GM21717 (cell line): ENCODE results near the gene CHRDL2.
"Not testable (repeated sequence)": the region's sequence is repeated elsewhere in the genome, so short reads cannot be mapped to it uniquely, and the experiment has no call there.

Source experiments
- ATAC-seq: cut with Tn5 transposase; IDR thresholded peaks from one replicate; pipeline ENCODE4 v1.9.1; 2021; ENCODE audit warnings: mild to moderate bottlenecking, moderate library complexity; ENCODE audit not compliant: unreplicated experiment

The CHRDL2 gene

DNA sequence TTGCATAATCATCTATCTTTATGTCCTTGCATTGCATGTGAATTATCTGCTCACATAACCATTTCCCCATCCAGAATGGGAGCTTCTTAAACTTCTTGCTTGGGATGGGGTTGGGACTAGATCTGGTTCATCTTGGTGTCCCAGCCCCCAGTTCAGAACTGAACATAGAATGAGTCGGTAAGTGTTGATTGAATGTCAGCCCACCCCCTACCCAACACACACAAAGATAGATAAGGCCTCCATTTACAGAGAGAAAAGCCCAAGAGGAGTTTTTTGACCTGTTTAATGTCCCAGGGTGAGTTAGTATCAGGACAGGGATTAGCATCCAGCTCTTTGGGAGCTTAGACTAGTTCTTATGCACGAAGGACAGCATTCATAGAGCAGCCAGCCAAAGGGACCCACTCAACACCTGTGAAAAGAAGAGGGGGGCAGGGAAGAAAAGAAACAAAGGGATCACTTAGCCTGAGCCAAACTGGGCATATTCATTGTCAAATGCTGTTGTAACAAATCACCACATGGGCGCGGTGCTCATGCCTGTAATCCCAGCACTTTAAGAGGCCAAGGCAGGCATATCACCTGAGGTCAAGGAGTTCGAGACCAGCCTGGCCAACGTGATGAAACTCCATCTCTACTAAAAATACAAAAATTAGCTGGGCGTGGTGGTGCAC, 57.4 kb downstream of the CHRDL2 start:
- ATAC-seq = no peak

DNA sequence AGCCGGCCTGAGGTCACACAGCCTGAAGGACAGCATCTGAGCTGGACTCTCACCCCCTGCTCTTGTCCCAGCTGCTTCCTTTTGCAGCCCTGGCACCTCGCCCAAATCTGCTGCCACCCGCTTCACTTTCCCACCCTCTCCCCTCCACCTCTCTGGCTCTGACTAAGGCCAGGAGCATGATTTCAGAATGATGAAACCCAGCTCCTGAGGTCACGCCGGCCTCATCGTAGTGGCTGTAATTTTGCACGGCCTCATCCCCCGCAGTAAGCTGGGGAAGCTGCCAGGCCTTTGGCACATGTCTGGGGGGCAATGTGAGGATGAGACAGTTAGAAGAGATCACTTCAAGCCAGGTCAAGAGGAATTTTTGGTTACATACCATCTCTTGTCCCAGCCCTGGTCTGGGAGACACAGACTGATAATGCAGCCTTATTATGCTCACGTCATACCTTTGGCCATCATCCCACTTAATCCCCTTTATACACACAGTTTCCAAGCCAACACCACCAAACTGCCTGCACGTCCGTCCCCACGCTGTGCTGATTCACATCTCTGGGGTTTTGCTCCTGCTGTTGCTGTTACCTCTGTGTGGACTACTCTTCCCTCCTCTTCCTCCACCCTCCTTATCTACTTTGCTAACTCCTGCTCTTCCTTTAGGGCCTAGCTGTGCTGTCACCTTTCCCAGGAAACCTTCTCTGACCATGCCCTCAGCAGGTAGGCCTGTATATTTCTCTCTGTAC, 58.1 kb downstream of the CHRDL2 start:
- no peak for ATAC-seq

DNA sequence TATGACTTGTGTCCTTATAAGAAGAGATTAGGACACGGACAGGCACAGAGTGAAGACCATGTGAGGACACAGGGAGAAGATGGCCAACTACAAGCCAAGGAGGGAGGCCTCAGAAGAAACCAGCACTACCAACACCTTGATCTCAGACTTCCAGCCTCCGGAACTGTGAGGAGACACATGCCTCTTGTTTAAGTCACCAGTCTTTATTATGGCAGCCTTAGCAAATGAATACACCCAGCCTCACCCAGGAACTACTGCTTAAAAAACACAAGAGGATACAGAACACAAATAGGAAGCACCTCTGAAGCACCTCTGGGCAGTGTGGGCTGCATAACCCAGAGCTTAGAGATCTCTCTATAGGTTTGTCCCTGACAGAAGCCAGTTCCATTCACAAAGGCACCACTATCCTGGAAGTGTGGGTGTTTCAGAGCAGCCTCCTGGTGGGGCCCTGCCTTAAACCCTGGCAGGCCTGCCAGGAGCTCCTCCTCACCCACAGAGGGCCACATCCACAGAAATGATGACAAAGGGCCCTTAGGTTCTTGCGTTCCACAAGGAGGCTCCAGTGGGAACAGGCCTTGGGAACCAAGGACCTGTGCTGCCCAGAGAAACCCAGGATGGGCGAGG, 58.8 kb downstream of the CHRDL2 start:
- ATAC-seq = no peak

DNA sequence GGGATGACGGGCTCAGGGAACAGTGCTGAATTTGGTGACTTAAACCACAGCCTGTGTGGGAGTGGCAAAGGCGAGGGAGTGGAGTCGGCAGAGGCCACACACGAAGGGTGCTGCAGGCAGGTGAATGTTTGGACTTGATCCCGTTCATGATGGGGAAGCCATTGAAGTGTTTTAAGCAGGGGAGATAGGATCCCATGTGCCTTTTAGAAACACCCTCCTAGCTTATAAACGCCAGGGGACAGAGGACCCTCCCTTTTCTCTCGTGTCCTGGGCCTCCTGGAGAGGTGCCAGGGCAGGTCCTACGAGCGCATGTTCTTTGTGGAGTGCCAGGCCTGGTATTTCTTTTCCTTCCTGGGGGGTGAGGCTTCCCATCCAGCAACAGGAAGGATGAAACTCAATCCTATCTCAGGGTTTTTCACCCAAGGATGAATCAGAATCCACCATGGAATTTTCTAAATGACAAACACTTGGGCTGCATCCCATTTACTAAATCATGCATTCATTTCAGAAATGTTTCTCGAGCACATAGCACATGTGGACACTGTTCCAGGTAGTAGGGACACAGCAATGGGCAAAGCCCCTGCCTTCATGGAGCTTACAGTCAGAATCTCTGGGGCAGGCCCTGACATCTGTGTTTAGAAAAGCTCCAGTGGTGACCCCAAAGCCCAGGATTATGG, 59.6 kb downstream of the CHRDL2 start:
- ATAC-seq = no peak

DNA sequence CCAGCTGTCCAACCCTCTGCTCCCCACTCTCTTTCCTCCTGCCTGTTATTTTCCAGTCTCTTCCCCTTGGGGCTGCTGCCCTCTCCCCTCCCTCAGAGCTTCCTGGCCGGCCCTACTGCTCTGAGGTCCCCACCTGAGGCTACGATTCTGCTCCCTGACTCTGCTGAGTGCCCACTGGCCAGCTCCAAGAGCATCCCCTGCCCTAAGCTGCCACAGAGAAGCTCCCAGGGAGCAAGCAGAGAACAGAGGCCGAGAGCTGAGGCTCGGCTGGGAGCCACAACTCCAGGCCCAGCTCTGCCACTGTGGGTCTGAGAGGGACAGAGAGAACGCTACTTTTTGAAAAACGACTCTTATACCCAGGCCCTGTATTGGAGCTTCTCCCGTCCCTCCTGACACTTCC, 61.1 kb downstream of the CHRDL2 start:
- no peak for ATAC-seq

DNA sequence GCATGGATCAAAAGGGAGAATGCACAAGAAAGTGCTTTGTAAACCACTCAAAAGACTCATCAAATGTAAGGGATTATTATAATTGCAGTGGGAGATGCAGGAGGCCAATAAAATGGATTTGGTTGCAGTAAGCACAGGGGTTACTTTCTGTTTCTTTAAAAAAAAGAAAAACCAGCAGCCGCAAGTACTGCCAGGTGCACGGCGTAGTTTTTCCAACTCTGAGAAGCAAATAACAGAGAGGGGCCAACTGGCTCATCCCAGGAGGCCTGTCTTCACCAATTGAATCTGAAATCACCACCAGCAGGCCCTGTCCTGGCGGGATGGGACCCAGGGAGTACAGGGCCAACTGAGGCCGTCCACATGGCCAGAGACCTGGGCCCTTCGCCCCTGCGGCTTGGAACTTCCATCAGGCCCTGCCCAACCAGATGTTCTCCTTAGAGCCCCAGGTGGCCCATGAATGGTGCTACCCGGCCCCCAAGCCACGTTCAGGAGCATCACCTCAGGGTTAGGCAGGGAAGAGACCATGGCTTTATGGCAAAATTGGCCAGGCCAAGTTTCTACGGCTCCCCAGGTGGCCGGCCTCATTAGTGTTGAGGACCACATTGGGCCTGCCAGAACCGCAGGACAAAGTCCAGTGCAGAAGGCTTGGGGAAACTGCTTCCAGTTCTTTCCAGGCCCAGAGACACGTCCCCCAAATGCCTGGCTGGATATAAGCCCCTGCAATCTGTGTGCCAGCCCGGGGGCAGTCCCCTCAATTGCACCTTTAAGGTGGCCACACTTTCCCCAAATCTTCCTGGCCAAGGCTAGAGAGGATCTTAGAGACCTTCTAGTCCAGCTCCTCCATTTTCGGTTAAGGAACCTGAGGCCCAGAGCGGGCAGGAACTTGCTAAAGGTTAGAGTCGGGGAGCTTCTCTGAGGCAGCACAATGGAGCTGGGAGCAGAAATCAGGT, 61.7 kb downstream of the CHRDL2 start:
- no peak for ATAC-seq

DNA sequence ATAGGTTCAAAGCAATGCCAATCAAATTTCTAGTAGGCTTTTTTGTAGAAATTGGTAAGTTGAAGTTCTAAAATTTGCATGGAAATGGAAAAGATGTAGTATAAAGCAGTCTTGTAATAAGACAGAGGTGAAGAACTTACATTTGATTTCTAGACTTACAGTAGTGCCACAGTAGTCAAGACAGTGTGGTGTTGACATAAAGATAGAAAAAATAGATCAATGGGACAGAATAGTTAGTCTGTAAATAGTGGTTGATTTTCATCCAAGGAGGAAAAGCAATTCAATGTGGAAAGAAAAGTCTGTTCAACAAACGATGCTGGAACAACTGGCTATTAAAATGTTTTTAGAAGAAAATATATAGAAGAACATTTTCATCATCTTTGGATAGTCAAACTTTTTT, 67.9 kb downstream of the CHRDL2 start:
- ATAC-seq = no peak

DNA sequence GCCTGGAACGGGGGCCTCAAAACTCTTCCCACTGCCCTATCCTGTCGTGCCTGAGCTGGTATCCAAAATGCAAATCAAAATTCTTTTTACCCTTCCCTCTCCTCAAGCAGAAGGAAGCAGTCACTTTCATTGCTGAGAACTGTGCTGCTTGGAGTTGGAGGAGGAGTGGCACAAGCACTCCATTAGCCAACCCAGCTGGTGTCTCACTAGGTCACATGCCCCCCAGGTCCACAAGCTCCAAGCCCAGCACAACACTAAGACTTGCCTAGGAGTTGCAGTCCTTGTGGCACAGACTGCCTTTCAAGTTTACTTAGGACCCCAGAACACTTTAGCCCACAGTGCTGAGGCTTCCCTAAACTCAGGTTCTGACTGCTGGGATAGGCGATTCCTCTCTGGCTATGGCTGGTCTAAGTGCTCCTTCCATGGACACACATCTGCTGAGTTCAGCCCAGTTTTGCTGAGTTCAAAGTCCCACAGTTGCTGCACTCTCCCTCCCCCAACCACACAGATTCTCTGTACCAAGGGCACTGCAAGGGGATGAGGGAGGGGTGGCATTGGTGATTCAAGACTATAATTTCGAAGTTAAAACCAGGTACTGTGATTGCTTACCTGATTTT, 68.6 kb downstream of the CHRDL2 start:
- no peak for ATAC-seq

DNA sequence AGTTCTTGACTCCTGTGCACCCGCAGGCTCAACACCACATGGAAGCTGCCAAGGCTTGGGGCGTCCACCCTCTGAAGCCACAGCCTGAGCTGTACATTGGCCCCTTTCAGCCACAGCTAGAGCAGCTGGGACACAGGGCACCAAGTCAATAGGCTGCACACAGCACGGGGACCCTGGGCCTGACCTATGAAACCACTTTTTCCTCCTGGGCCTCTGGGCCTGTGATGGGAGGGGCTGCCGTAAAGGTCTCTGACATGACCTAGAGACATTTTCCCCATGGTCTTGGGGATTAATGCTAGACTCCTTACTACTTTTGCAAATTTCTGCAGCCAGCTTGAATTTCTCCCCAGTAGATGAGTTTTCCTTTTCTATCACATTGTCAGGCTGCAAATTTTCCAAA, 72.1 kb downstream of the CHRDL2 start:
- ATAC-seq = not testable (repeated sequence)

DNA sequence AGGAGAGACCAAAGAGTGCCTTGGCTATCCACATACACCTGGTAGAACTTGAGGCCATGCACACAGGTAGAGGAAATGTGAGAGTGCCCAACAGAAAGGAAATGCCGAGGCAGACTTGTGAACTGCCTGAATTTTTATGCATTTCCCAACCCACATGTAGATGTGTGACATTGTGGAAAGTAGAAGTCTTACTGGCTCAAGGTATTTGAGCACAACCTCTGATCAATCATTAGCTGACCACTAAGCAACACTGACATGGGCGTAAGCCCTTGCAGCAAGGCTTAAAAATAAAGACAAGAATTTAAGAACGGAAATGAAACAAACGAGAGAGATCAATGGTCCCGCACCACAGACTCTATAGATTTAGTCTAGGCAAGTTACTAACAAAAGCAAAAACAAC, 76.2 kb downstream of the CHRDL2 start:
- ATAC-seq = no peak

DNA sequence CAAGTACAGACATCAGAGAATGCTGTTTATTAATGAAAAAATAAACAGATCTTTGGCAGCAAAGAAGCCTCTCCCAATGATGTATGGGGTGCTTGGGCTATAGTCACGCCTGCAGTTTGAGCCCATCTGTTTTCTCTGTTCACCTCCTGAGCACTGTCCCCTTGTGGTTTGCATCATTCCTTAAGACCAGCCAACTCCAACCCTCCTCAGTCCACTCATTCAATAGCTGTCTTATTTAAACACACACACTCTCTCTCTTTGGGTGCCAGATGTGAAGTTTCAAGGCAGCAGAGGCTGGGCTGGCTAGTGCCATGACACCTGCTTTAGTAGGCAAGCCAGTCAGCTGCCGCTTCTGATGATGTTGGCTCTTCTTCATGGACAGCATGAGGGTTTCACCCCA, 80.7 kb downstream of the CHRDL2 start:
- no peak for ATAC-seq

DNA sequence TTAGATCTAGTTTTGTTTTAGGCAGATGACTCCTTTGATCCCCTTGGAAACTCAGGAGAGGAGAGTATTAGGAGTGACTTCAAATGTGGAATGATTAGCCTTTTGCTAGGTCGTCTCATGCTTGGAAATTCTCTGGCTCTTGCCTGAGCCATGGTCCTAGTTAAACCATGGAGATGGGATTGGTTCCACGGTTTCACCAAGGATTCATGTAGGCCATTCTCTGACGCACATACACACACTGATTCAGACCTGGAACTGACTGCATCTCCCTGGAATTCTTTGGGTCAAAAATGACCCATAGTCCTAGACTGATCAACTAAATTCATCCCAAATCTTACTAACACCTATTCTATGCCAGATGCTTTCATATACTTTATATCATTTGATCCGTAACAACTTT, 82.3 kb downstream of the CHRDL2 start:
- ATAC-seq = no peak

DNA sequence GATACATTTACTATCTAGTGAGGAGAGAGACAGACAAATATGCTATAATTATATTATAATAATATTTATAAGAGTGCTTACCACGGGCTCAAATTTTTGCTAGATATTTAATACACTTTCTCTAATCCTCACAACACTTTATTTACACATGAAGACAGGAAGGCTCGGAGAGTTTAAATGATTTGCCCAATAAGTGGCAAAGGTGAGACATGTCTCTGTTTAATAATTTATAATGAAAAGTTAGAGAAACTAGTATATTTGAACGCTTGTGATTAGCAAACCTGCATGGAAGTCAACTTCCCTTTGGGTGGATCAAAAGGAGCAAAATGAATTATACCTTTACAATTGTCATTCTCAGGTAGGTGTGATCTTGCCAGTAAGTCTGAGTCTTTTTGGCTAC, 83.4 kb downstream of the CHRDL2 start:
- ATAC-seq = no peak

DNA sequence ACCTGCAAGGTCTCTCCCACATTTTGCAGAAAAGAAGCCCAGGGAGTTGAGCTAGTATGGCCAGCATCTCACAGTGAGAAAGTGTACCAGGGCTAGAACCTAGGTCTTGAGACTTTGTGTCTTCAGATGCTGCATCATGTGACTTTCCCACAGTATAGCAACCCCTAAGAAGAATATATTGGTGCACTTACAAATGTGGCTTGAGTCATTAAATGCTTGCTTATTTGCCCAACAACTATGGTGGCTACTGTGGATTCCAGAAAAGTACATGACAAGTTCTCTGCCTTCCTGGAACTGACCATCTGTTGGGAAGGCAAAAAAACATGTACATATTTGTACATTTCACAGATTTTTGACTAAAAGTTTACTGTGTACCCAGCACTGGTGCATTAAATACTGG, 83.8 kb downstream of the CHRDL2 start:
- no peak for ATAC-seq

DNA sequence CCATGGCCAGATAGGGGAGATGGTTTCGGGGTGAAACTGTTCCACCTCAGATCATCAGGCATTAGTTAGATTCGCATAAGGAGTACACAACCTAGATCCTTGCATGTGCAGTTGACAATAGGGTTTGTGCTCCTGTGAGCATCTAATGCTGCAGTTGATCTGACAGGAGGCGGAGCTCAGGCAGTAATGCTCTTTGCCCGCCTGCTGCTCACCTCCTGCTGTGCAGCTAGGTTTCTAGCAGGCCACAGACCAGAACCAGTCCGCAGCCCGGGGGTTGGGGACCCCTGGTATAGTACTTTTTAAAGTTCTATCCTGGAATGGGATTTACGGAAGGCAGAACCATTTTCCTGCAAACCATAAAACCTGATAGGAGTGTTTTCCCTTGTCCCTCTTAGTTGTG, 84.3 kb downstream of the CHRDL2 start:
- no peak for ATAC-seq
